Gastroesophageal sphincter (tissue), 4 donors: ENCODE measurements around the gene ABHD16A. TPM values are rescaled to one million over a fixed set of nuclear protein-coding genes. Genes with fewer than 3 reads are reported as not detected.

Source experiments
- ATAC-seq: fragments of 150-250 bp; one replicate; pipeline ENCODE4 v1.9.1; 2016; ENCODE audit warnings: mild to moderate bottlenecking, moderate library complexity
- H3K27ac ChIP-seq, 4 donors: fragments of 200-600 bp; sonication (generic) in 3 of 4; 1 replicate in 3 of 4; 2 replicates in 1 of 4; pipeline ENCODE4 v1.5.1; 2016 to 2019
- H3K27me3 ChIP-seq: fragments of 200-600 bp; sonication (generic); one replicate; pipeline ENCODE4 v1.5.1; 2019
- H3K36me3 ChIP-seq, 2 donors: fragments of 200-600 bp; sonication (generic); one replicate each; pipeline ENCODE4 v1.5.1; 2019; ENCODE audit warnings: control low read depth in 1 of 2
- H3K4me1 ChIP-seq, 3 donors: fragments of 200-600 bp; sonication (generic); 1 replicate in 2 of 3; 2 replicates in 1 of 3; pipeline ENCODE4 v1.5.1; 2016 to 2019; ENCODE audit warnings: control low read depth in 2 of 3
- H3K4me3 ChIP-seq, 2 donors: fragments of 200-600 bp; sonication (generic); one replicate each; pipeline ENCODE4 v1.5.1; 2019; ENCODE audit warnings: mild to moderate bottlenecking in 1 of 2, moderate library complexity in 1 of 2
- H3K9me3 ChIP-seq, 3 donors: fragments of 200-600 bp; sonication (generic); one replicate each; pipeline ENCODE4 v1.5.1; 2017 to 2019; ENCODE audit warnings: control low read depth in 2 of 3
- EP300 ChIP-seq: sonication (generic); formaldehyde crosslinking; IDR thresholded peaks from one replicate; pipeline ENCODE4 v1.6.1; 2017; ENCODE audit warnings: antibody characterized with exemption, mild to moderate bottlenecking
- POLR2A ChIP-seq, 2 donors: fragments of 450-650 bp; IDR thresholded peaks; one replicate each; pipeline ENCODE4 v1.6.1; 2017; ENCODE audit warnings: antibody characterized with exemption in 2 of 2, mild to moderate bottlenecking in 2 of 2, moderate library complexity in 1 of 2
- POLR2AphosphoS5 ChIP-seq: sonication (generic); formaldehyde crosslinking; IDR thresholded peaks from one replicate; pipeline ENCODE4 v1.6.1; 2017; ENCODE audit warnings: antibody characterized with exemption
- WGBS, 2 donors: methylation state at CpG; one replicate each; pipeline ENCODE4 v1.1.5; 2018; ENCODE audit warnings: low coverage in 1 of 2; 5-methylcytosine and 5-hydroxymethylcytosine counted together
- total RNA-seq, 4 donors: library from RNA; depleted of rRNA; stranded (reverse); fragments of >200 nt; gene quantifications; one replicate each; pipeline ENCODE4 v1.1.0, GENCODE V29; 2016
- TF ChIP-seq, protein P1 (sequence below), 4 experiments: fragments of 200-600 bp in 2 of 4; fragments of 450-650 bp in 2 of 4; sonication (generic) in 1 of 4; IDR thresholded peaks; one replicate each; pipeline ENCODE4 v1.5.1; 2017 to 2019; ENCODE audit warnings: antibody characterized with exemption in 4 of 4, mild to moderate bottlenecking in 2 of 4, moderate library complexity in 2 of 4

Gene ABHD16A
- total RNA-seq, 4 donors from 2014 or later, result 37.4 to 49.8 (median 47.2) TPM

DNA sequence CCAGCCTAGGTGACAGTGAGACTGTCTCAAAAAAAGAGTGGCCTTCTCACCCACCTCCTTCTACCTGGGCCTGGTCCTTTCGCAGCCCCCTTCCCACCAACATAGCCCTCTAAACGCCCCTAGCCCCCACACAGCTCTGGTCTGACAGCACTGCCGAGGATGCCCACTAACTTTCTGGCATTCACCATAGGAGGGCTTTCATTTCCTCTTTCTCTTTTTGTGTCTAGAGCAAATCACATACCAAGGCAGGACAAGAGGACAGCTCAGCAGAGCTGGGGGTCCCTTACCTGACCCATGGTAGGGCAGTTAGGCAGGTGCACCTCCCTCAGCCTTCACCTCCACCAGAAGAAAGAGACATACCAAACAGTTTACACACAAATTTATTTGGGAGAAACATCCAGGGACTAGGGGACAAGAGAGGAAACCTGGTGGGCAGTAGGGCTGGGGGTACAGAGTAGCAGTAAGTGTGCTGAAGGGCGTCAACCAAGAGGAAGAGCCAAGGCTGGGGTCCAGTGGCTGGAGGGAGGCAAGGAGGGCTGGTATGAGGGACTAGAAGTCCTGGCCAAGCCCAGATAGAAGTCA, 26.7 kb downstream of the ABHD16A start:
- no peak overlapping the region for H3K27ac ChIP-seq
- peaks cover 0 to 31% of the 10 kb centered on the region in 2 donors for H3K36me3 ChIP-seq
- WGBS, 2 donors, result 70 to 85% methylated on average over 2 to 3 of the region's 4 CpGs
- no peaks in the 10 kb centered on the region for H3K27me3 ChIP-seq
- no peak for TF ChIP-seq EP300
- no peak for TF ChIP-seq POLR2AphosphoS5
- TF ChIP-seq, protein P1, sequence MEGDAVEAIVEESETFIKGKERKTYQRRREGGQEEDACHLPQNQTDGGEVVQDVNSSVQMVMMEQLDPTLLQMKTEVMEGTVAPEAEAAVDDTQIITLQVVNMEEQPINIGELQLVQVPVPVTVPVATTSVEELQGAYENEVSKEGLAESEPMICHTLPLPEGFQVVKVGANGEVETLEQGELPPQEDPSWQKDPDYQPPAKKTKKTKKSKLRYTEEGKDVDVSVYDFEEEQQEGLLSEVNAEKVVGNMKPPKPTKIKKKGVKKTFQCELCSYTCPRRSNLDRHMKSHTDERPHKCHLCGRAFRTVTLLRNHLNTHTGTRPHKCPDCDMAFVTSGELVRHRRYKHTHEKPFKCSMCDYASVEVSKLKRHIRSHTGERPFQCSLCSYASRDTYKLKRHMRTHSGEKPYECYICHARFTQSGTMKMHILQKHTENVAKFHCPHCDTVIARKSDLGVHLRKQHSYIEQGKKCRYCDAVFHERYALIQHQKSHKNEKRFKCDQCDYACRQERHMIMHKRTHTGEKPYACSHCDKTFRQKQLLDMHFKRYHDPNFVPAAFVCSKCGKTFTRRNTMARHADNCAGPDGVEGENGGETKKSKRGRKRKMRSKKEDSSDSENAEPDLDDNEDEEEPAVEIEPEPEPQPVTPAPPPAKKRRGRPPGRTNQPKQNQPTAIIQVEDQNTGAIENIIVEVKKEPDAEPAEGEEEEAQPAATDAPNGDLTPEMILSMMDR (IDR thresholded peaks at IDR 0.05), result no peak
- ATAC-seq, result no peak
- H3K4me3 ChIP-seq, result no peak overlapping the region
- H3K4me1 ChIP-seq, result peaks cover 0 to 16% (median 5%) of the 10 kb centered on the region in 3 donors
- no peaks in the 10 kb centered on the region for H3K9me3 ChIP-seq

DNA sequence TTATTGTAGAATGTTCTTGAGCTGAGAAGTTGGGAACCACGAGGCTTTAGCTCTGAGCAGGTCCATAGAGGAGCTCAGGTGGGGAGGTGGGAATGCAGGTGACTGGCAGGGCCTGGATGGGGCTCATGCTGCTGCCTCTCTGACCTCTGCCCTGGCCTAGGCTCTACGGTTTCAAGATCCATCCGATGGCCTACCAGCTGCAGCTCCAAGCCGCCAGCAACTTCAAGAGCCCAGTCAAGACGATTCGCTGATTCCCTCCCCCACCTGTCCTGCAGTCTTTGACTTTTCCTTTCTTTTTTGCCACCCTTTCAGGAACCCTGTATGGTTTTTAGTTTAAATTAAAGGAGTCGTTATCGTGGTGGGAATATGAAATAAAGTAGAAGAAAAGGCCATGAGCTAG, 33.4 kb downstream of the ABHD16A start, which contains the start of gene LY6G5B:
Gene LY6G5B (plus strand): TSS at position 301 of the 400 bp plus-strand sequence. CDS start 975 bp downstream, outside the sequence.
- ATAC-seq, result no peak
- no peak within 1 kb of the TSS for H3K27ac ChIP-seq
- H3K27me3 ChIP-seq, result no peaks in the 10 kb centered on the region
- peaks cover 0 to 36% (median 11%) of the 10 kb centered on the region in 3 donors for H3K4me1 ChIP-seq
- H3K4me3 ChIP-seq, result no peak within 1 kb of the TSS
- TF ChIP-seq EP300, result no peak
- 67% methylated on average over 8 of the region's 8 CpGs; no CpG with 5 or more reads in 1 of the 2 donors for WGBS, 2 donors
- no peaks in the 10 kb centered on the region for H3K9me3 ChIP-seq
- peaks cover 0 to 75% of the 10 kb centered on the region in 2 donors for H3K36me3 ChIP-seq

DNA sequence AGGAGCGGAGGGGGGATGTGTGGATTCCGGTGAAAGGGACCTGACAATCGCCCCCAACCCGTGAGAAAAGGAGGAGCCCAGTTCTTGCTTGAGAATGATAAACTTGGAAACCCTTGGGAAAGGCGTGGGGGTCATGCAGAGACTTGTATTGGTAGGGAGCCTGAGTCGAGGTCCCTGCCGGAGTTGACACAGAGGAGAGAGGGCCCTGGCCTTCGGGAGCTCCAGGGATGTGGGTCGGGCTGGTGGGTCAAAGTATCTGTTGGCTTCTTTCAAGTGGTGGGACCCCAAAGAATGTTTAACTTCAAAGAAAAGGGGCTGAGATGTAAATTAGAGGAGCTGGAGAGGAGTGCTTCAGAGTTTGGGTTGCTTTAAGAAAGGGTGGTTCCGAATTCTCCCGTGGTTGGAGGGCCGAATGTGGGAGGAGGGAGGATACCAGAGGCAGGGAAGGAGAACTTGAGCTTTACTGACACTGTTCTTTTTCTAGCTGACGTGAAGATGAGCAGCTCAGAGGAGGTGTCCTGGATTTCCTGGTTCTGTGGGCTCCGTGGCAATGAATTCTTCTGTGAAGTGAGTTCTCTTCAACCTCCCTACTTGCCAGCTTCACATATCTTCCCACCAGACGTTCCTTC, 36.7 kb downstream of the ABHD16A start:
- Histone ChIP-seq H3K4me1 (peaks cover 0 to 67% (median 28%) of the 10 kb centered on the region in 3 donors), H3K9me3 (no peaks in the 10 kb centered on the region), H3K27me3 (no peaks in the 10 kb centered on the region), H3K4me3 (peak overlapping the region; percentile 55 to 67), H3K36me3 (peaks cover 0 to 68% of the 10 kb centered on the region in 2 donors), H3K27ac (peak overlapping the region; percentile 60 to 98 (median 95))
- ATAC-seq, result no peak
- TF ChIP-seq, protein P1 (IDR thresholded peaks at IDR 0.05), result no peak
- no peak for TF ChIP-seq EP300
- TF ChIP-seq POLR2A (IDR thresholded peaks at IDR 0.05), result no peak
- no peak for TF ChIP-seq POLR2AphosphoS5
- WGBS, 2 donors, result 4 to 7% methylated on average over 6 to 12 of the region's 15 CpGs

DNA sequence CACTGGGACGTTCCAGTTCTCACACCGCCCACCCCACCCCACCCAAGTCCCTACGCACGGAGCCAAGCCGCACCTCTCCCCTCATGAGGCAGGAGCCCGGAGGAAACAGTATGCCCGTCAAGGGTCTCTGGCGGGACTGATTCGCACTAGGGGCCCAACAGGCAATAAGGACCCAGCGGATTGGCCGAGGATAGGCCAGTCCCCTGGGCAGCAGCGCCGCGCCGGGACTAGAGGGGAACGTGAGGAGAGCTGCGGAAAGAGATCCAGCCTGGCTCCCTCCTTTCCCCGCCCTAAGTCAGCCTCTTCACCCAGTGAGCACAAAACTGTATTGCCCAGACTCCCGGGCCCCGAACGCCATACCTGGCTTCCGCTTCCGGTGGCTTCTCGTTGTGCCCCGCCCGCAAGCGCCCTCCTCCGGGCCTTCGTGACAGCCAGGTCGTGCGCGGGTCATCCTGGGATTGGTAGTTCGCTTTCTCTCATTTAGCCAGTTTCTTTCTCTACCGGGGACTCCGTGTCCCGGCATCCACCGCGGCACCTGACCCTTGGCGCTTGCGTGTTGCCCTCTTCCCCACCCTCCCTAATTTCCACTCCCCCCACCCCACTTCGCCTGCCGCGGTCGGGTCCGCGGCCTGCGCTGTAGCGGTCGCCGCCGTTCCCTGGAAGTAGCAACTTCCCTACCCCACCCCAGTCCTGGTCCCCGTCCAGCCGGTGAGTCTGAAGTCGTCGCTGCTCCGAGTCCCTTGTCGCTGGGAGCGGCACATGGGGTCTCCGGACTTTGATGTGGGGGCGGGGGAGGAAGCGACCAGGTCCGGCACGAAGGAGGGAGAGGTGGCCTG, 37.4 kb downstream of the ABHD16A start, which contains the start of gene CSNK2B:
Gene CSNK2B (plus strand): TSS at position 580 of the 836 bp plus-strand sequence. CDS start 752 bp downstream, outside the sequence.
- 0 to 1% methylated on average over 22 to 33 of the region's 63 CpGs for WGBS, 2 donors

More for the DNA sequence above, 37.4 kb downstream of the ABHD16A start, which contains the start of gene CSNK2B:
- no peaks in the 10 kb centered on the region for H3K27me3 ChIP-seq
- peaks cover 0 to 61% of the 10 kb centered on the region in 2 donors for H3K36me3 ChIP-seq
- TF ChIP-seq, protein P1 (IDR thresholded peaks at IDR 0.05), result peak in 1 of 4 experiments; percentile 18
- TF ChIP-seq POLR2A (IDR thresholded peaks at IDR 0.05) (peak; percentile 61 to 70), EP300 (no peak), POLR2AphosphoS5 (peak; percentile 71)
- no peaks in the 10 kb centered on the region for H3K9me3 ChIP-seq
- H3K27ac ChIP-seq, result peak within 1 kb of the TSS; percentile 95 to 98 (median 96)
- peak within 1 kb of the TSS; percentile 55 to 67 for H3K4me3 ChIP-seq
- H3K4me1 ChIP-seq, result peaks cover 0 to 74% (median 28%) of the 10 kb centered on the region in 3 donors
- peak; percentile 91 for ATAC-seq
